NCI-H2029 treated with DMSO at 0.1 percent for 48 hours (cell line): Measurements from ENCODE around the gene CRIM1.

Experiments used
- DNase-seq: peaks from one replicate; lab custom pipeline; 2025; lab: John Stamatoyannopoulos, UW

CRIM1 gene

DNA sequence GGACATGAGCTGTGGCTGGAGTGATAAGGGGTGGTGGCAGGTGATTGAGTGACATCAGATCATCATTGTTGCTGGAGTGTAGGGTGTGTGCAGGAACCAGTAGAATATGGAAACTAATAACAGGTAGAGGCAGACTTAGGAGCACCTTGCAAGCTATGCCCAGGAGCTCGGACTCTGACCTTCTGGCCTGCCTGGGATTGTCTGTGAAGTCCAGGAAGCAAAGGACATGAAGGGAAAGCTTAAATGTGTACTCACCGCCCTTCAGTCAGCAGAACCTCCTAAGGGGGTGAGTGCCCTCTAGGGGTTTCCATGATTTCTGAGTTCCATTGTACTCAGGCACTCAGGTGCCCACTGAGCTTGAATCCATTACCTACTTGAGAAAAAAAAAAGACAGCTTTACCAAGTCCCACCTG lies 104.2 kb downstream of the CRIM1 start:
- peak; percentile 40 for DNase-seq

DNA sequence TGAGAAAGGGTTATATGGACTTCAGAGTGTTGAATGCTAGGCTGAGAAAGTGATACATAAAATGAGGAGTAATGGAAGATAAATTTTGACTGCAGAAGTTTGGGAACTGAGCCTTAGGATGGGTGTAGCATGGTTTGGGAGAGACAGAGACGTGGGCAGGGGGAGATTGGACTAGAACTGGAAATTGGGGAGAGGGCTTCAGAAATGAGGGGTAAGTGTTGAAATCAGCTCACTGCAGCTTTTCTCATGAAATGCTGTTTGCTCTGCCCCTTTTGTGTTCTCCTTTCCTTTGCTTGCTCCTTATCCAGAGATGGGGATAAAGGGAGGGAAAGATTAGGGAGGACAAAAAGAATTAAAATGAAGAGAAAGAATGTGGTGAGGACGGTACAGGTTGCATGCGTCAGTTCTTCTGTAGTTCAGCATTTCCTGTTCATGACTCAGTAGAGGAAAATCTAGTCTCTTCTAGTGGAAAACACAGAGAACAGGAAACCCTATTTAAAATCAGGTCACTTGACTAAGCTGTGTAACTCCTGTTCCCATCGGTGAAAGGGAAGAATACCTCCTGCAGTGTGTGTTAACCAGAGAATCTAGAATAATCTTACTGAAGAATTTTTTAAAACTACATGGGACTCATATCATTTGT lies 105.6 kb downstream of the CRIM1 start:
- no peak for DNase-seq

DNA sequence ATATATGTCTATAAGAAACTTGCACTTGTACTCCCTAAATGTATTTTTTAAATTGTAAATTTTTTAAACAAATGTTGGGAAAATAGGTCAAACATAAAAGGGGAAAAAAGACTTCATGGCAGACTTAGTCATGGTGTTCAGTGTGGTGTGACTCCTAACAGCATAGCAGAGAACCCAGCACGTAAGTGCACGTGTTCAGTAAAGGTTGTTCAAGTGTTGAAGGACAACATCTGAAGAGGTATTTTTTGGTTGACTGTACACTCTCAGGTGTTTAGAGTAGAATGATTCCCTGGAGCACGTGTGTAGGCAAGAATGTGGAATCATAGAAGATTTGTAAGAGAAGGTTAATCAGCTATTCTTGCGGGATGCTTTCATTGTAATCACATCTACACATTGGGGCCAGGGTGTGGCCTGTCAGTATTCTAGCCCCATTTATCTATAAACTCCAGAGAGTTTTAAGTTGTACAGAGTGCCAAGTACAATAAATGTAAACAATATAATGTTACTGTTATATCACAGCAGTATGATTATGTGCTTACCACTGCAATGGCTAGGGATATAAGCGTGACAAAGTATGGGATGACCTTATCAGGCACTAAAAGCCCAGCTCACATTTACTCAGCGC lies 106.8 kb downstream of the CRIM1 start:
- no peak for DNase-seq

DNA sequence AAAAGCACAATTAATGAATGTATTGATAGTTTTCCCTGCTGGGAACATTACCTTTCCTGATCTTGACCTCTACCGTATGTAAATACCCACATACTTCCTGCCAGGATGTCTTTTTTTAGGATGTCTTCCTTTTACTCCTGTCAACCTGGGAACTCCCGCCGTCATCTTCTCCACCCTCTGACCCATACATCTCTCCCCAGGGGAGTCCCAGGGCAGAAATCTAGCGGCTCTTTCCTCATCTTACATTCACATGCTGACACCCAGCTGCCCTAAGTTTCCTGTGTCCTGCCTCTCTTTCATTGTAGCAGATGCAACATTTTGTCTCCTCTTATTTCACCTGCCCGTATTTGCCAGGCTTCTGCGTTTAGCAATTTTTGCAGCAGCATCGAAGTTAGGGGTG lies 107.8 kb downstream of the CRIM1 start:
- DNase-seq = no peak

DNA sequence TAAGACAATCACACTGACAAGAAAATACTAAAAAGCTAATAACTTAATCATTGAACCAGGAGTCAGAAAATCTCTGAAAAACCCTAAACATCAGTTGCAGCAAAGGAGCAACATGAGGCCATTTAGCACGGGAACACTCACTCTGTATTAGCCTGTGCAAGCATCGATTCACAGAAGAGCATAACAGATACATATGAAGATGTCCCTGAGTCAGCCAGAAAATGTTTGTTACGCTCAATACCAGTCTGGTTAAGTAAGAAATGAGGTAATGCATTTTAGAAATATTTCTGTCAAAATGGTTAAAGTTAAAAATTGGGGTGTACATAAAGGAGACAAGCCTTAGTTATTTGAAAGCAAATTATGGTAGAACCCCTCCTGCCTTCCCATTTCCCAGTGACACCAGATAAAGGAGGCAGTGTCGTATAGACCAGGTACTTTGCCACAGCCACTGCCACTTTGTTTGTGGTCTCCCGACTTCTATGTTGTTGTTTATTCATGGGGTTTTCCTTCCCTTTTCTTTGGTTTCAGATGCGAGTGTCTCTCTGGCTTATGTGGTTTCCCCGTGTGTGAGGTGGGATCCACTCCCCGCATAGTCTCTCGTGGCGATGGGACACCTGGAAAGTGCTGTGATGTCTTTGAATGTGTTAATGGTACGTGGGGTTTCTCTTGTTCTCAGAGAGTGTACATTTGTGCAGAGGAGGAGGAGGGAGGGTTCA lies 108.6 kb downstream of the CRIM1 start:
- DNase-seq = no peak

DNA sequence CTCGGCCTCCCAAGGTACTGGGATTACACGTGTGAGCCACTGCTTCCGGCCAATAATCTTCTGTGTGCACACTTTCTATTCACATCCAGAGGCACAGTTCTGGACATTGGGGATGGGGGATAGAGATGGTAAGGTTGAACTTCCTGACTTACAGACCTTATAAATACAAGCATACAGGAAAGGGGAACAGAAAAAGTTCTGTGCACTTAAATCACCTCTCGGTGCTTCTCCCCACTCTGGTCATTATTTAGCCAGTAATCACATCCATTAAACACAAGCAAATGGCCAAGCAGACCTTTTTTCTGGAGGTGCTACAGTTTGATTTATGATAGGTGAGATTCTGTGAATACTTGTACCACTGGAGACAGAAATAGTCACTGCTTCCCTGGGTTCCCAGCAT lies 110.6 kb downstream of the CRIM1 start:
- DNase-seq = no peak

DNA sequence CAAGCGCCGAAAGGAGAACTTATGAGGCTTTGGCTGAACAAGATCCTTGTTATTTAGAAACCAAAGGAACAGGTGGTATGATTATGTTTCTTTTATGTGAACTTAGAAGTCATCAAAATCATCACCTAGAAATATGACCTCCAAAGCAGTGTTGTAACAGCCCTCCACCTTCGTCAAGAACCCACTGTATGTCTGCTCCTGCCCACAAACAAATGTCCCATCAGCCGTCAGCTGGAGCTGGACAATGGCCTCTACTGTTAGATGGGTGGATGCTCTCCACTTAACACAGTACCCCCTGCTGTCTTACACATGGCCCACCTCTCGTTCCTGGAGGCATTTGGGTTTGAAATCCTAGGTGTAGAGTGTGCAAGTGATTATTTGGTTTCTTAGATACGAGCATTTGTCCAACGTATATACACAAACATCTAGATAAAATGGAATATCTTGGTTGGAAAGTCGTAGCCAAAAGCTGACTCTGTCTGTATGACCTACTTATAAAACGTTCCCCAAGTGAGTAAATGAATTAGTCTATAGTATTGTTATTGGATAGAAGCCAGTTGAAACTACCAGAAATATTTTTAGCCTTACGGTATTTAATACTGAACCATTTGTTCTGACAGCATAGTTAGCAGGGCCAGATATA lies 113.0 kb downstream of the CRIM1 start:
- DNase-seq = no peak

DNA sequence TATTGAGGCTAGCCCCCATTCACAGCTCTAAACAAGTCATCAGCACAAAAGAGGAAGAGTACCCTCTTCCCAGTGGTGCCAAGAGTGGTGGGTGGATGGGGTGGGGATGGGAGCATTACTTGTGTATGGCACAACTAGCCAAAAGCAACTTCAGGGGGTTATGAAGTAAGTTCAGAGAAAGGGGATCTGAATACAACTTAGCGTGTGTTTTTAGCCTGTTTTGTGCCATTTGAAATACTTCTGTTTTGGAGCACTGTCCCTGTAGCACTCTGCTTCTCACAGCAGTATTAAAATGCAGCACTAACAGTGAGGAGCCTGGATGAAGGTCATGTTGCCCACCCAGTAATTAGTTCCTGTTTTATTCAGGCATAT lies 113.5 kb downstream of the CRIM1 start:
- no peak for DNase-seq

DNA sequence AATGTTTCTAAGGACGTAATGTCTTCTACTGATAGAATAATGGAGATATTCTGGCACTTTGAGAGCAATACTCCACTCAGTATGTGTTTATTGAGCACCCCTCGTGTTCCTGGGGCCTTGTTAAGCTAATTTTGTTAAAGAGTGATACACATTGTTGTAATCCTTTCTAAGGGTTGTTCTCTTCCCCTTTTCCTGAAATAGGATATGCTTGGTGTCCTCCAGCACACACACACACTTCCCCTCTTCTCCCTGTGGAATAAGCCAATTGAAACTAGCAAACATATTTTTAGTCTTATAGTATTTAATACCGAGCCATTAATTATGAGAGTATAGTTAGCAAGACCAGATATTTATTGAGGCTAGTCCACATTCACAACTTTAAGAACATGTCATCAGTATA lies 114.1 kb downstream of the CRIM1 start:
- no peak for DNase-seq

DNA sequence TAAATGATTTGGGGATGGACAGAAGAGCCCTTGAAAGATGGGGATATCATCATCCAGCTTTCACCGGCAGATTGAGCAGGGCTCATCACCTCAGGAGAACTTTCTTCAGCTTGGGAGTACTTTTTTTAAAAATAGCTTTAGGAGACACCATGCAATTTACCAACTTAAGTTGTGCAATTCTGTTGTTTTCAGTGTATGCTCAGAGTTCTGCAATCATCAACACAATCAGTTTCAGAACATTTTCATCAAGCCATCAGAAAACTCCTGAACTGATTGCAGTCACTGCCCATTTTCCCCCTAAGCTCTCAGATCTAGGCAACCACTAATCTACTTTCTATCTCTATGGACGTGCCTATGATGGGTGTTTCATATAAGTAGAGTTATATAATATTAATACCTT lies 117.7 kb downstream of the CRIM1 start:
- no peak for DNase-seq

DNA sequence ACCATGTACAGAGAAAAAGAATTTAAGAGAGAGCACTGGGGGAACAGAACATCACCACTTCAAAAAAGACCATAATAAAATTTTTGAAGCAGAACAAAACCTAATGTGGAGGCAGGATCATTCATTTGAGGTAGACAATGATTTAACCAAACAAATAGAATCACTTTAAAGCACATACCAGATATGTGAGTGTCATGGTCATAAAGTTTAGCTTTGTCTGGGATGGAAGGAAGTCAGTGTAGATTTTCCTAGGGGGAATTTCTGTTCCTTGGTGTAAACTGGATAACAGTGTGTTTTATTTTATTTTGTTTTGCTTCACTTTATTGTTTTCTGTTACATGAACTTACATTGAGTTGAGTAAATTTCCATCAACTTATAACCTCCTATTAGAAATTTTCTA lies 120.8 kb downstream of the CRIM1 start:
- no peak for DNase-seq

DNA sequence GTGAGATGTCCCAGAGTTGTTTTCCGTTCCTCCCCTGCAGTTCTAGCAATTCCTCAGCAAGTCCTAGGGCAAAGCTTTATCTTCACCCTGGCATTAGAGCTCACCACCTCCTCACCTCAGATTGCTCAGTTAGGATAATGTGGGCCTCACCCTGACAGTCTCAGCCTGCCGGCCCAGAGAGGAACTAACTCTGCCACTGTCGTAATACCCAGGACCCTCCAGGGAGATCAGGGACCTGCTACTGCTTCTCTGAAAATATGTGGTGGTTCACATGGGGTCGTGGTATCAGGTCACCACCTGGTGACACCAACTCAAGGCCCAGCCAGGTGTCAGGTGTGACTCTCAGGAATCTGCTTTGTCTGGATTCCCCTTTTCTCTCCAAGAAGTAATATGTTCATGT lies 121.7 kb downstream of the CRIM1 start:
- DNase-seq = no peak

DNA sequence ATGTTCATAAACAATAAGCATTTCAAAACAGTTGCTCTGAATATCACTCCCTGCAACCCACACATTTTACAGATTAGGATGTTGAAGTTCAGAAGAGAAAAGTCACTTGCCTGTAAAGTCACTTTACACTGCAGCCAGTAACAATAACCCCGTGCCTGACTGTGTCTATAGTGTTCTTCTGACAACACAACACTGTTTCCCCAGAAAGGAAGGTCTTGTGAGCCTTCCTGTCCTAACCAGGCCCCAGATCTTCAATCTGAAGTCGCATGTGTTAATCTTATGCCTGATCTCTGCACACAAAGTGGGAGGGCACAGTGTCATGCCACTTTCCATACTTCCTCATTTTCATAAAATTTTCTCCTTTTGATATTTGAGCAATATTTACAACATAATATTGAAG lies 122.2 kb downstream of the CRIM1 start:
- no peak for DNase-seq

DNA sequence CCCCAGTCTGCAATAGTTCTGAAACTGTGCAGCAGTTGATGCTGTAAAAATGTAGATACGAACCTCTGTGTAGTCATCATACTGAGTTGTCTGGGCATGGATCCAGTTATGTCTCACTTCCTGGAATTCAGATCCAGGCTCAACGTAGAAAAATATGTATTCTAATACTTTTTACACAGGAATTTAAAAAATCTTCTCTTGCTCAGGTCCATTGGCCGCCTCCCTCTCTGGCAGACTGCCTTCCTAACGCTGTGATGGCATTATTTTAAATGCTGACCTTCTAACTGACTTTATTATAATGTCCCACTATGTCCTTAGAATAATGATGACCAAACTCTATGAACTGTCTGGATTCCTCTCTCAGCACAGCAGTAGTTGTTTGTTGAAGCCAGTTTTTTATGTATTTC lies 122.8 kb downstream of the CRIM1 start:
- DNase-seq = no peak

DNA sequence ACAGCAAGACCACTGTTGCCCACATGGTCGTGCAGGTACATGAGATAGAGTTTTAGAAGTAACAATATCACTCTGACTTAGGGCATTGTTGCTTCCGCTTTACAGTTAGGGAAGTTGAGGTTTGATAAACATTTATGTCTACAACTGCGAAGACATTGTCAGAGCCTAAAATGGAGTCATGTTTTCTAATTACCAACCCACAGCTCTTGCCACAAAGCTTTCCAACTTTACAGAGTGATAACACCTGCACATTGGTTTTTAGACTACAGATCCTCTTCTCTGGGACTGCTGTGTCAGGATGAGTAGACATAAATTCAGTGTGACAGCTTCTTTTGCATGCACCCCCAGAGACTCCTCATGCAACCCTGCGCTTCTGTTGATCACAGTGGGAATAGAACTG lies 123.4 kb downstream of the CRIM1 start:
- no peak for DNase-seq

DNA sequence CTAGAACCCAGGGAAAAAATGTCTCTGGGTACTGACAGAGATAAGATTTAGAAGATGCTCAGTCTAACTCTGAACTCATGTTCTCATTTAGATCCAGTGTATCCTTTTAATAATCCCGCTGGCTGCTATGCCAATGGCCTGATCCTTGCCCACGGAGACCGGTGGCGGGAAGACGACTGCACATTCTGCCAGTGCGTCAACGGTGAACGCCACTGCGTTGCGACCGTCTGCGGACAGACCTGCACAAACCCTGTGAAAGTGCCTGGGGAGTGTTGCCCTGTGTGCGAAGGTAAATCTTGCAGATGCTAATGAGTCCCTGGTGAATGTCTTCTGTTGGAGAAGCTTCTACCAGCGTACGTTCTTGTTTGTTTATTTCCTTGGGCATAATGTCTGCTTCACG lies 123.8 kb downstream of the CRIM1 start:
- DNase-seq = no peak

DNA sequence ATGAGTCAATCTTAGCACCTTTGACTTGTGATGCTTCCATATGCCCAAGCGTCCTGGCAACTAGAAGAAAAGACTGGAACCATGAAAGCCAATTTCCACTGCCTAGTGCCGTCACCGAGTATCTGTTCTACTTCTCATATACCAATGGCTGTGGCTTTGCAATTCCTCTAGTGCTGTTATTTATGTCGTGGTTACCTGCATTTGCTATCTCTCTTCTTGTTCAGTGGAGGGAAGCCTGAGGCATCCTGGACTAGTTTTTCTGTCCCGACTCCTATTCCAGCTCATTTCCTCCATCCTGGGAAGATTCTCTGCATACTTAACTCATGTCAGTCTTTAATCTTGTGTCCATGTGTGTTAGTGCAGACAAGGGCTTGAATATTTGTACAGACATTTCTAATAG lies 124.5 kb downstream of the CRIM1 start:
- DNase-seq = no peak

DNA sequence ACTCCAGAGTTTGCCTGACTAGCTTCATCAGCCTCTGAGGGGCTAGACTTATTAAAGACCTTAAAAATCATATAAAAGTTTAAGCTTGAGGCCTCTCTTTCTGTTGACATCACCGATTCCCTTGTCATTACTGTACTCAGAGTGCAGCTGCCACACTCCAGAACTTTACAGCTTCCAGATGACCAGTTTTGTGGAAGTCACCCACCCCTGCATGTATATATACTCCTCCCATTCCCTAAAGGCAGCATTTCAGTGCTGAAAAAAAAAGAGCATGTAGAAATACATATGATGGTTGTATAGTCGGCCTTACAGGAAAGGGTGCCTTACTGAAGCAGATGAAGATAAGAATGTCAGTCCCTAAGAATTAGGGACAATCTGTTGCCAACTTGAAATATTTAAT lies 125.1 kb downstream of the CRIM1 start:
- no peak for DNase-seq

DNA sequence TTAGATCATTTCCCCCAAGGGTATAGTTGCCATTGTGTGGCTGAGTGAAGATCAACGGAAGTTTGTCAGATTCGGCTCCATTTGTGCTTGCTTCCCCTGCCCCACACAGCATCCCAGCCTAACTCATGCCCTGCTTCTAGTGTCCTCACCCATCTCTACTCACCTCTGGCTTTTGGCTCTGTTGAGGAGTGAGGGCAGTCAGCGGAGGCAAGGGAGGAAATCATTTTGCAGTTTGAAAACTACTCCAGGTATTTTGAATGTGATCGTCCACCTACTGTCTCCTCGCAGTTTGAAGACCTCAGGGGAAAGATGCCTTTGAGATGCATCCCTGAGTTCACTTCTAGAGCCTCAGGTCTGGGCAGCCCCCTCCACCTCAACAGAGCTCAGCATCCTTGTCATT lies 126.1 kb downstream of the CRIM1 start:
- DNase-seq = no peak

DNA sequence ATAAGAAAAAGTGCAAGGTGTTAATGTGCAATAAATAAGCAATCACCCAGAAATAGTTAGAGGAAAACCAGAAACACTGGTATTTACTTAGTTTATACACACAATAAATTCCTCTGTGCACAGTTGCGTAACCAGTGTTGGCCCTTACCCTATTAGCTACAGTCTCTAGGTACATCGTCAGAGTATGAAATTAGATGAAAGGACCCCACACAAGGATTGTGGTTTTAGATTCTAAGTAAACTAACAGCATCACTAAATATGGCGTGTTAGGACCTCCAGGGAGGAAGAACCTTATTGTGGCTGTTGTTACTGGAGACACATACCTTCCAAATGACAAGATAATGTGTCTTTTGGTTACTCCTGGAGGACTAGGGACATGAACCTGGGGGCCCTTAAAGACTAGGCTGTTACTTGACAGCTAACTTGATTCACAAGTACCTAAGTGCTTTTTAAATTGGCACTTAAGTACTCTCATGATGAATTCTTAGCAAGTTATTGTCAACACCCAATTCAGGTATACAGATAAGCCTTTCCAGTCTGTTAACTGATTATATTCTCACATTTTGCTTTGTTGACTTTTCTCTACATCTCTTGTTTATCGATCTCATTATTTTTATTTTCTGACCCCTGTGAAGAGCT lies 127.1 kb downstream of the CRIM1 start:
- no peak for DNase-seq

DNA sequence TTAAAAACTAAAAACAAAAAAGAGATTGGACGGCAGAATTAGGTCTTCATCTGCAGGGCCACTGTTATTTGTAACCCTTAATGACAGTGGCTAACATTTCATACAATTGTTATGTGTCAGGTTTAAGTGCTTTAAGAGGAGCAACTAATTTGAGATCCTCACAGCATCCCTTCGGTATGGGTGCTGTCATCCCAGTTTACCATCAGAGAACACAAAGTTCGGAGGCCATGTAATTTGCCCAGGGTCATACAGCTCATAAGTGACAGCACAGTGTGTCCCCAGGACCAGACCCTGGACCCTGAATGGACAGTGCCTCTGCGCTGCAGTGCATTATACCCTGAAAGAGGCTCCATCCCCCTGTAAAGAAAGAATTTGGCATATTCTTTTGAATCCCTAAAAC lies 127.7 kb downstream of the CRIM1 start:
- DNase-seq = no peak

DNA sequence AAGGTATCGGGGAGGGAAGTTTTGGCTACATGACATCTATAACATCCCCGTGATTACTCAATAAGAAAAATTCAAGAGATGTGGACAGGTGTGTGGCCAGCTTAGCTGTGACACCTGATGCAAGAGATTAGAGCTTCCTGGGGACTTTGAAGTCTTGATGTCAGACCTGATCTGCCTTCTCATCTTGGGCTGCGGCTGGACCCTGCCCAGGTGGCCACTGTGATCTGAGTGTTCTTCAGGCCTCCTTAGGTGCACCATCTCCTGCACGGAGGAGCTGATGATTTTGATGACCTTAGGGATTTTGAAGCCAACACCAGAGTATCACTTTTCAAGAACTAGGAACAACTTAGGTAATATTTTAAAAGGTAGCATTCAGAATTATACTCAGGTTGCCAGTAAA lies 128.9 kb downstream of the CRIM1 start:
- DNase-seq = no peak

DNA sequence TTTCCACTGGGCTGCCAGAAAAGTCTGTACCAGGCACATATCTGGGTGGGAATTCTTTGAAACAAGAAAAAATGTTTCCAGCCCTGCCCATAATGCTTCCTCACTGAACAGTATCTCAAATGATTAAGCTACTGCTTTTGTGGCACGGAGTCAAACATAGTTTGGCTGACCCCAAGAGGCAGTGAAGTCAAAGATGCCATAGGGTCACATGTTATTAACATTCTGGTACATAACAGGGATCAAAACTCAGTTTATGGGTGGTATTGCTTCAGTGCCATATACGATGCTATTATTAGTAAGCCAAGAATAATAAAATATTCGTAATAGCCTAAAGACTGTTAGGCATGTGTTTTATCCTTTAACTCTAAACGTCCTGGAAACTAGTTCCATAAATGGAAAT lies 129.9 kb downstream of the CRIM1 start:
- DNase-seq = no peak
